Glutamatergic neuron (in vitro differentiated cells): Measurements from ENCODE around the gene PDIA4. TPM values are rescaled to one million over a fixed set of nuclear protein-coding genes. Genes with fewer than 3 reads are reported as not detected.

ENCODE experiments used
- DNase-seq: peaks from one replicate; pipeline ENCODE4 v3.0.0; 2022
- H3K27ac Mint-ChIP-seq: one replicate; pipeline ENCODE4 v1.8.0; 2020; ENCODE audit warnings: mild to moderate bottlenecking, mixed read lengths, inconsistent platforms; ENCODE audit not compliant: unreplicated experiment
- H3K27me3 Mint-ChIP-seq: one replicate; pipeline ENCODE4 v1.8.0; 2020; ENCODE audit warnings: mild to moderate bottlenecking, moderate library complexity, mixed read lengths, inconsistent platforms; ENCODE audit not compliant: unreplicated experiment
- H3K36me3 Mint-ChIP-seq: one replicate; pipeline ENCODE4 v1.8.0; 2020; ENCODE audit warnings: mild to moderate bottlenecking, mixed read lengths, inconsistent platforms; ENCODE audit not compliant: unreplicated experiment
- H3K4me1 Mint-ChIP-seq: one replicate; pipeline ENCODE4 v1.8.0; 2020; ENCODE audit warnings: mild to moderate bottlenecking, low read depth, mixed read lengths, inconsistent platforms; ENCODE audit not compliant: unreplicated experiment
- H3K4me3 Mint-ChIP-seq: one replicate; pipeline ENCODE4 v1.8.0; 2020; ENCODE audit warnings: mild to moderate bottlenecking, mixed read lengths, inconsistent platforms; ENCODE audit not compliant: unreplicated experiment
- H3K9me3 Mint-ChIP-seq: one replicate; pipeline ENCODE4 v1.8.0; 2020; ENCODE audit warnings: mild to moderate bottlenecking, moderate library complexity, mixed read lengths, inconsistent platforms; ENCODE audit not compliant: unreplicated experiment
- CTCF ChIP-seq: fragments of 200-600 bp; sonication (generic); IDR thresholded peaks from one replicate; pipeline ENCODE4 v1.5.0; 2021; ENCODE audit not compliant: partially characterized antibody, unreplicated experiment
- total RNA-seq: library from RNA; stranded (reverse); fragmentation: NEBNext Ultra II Directional; extraction: Animal tissue kit (Norgen Biotek cat#: 25700); gene quantifications from one replicate; pipeline ENCODE4 v1.2.1, GENCODE V29; 2021; ENCODE audit not compliant: unreplicated experiment

PDIA4 gene
- total RNA-seq, 1 donor from 2014 or later = 69.0 TPM

- Mint-ChIP-seq H3K9me3 (no peaks in the 10 kb centered on the region), H3K4me3 (no peak overlapping the region), H3K27ac (no peak overlapping the region), H3K27me3 (peaks cover 5% of the 10 kb centered on the region), H3K36me3 (no peaks in the 10 kb centered on the region), H3K4me1 (peaks cover 17% of the 10 kb centered on the region)
- no peak for DNase-seq
- TF ChIP-seq CTCF = no peak
These were observed 68.6 kb downstream of the PDIA4 start for GRCh38 chr7:148959726-148960125.

- H3K4me3 Mint-ChIP-seq = no peak overlapping the region
- peak overlapping the region; percentile 66 for H3K27ac Mint-ChIP-seq
- peaks cover 2% of the 10 kb centered on the region for H3K36me3 Mint-ChIP-seq
- TF ChIP-seq CTCF = no peak
- DNase-seq = no peak
- H3K27me3 Mint-ChIP-seq = peaks cover 5% of the 10 kb centered on the region
- no peaks in the 10 kb centered on the region for H3K9me3 Mint-ChIP-seq
- H3K4me1 Mint-ChIP-seq = peaks cover 14% of the 10 kb centered on the region
These were observed 70.2 kb downstream of the PDIA4 start for GRCh38 chr7:148958061-148958460.

GRCh38 chr7:148954766-148955165 is 73.5 kb downstream of the PDIA4 start:
- no peak overlapping the region for H3K4me3 Mint-ChIP-seq
- no peak overlapping the region for H3K27ac Mint-ChIP-seq
- peaks cover 3% of the 10 kb centered on the region for H3K27me3 Mint-ChIP-seq
- no peak for DNase-seq
- peaks cover 6% of the 10 kb centered on the region for H3K36me3 Mint-ChIP-seq
- no peaks in the 10 kb centered on the region for H3K9me3 Mint-ChIP-seq
- peaks cover 4% of the 10 kb centered on the region for H3K4me1 Mint-ChIP-seq
- no peak for TF ChIP-seq CTCF

- Mint-ChIP-seq H3K4me1 (peaks cover 2% of the 10 kb centered on the region), H3K36me3 (peaks cover 6% of the 10 kb centered on the region), H3K9me3 (no peaks in the 10 kb centered on the region), H3K27me3 (peaks cover 3% of the 10 kb centered on the region), H3K4me3 (no peak overlapping the region), H3K27ac (no peak overlapping the region)
- DNase-seq = no peak
- TF ChIP-seq CTCF = no peak
These were observed 74.6 kb downstream of the PDIA4 start for GRCh38 chr7:148953676-148954075.

Other genes starting within 250 kb of the PDIA4 start
- 314 TPM for gene EZH2, start 144.2 kb downstream of the PDIA4 start, total RNA-seq
- gene ZNF786, start 62.2 kb upstream of the PDIA4 start, total RNA-seq = 17.2 TPM
- gene ZNF425, start 97.8 kb upstream of the PDIA4 start, total RNA-seq = 6.5 TPM
- gene ZNF398, start 118.9 kb upstream of the PDIA4 start, total RNA-seq = 13.9 TPM
- 22.9 TPM for gene ZNF282, start 167.0 kb upstream of the PDIA4 start, total RNA-seq
- 13.2 TPM for gene ZNF212, start 211.1 kb upstream of the PDIA4 start, total RNA-seq
- gene ZNF783, start 233.7 kb upstream of the PDIA4 start, total RNA-seq = 22.9 TPM